Smooth muscle cell (in vitro differentiated cells): ENCODE data around the gene SLAIN2. TPM values are rescaled to one million over a fixed set of nuclear protein-coding genes. Genes with fewer than 3 reads are reported as not detected.

ENCODE experiments used
- DNase-seq: peaks from one replicate; lab custom pipeline; 2025; ENCODE audit not compliant: unreplicated experiment; lab: John Stamatoyannopoulos, UW
- H2AFZ ChIP-seq: fragments of 200-600 bp; sonication (generic); 2 replicates; pipeline ENCODE4 v1.6.0; 2016; ENCODE audit warnings: antibody characterized with exemption, low read depth, mild to moderate bottlenecking
- H3F3A ChIP-seq: fragments of 200-600 bp; sonication (generic); 2 replicates; pipeline ENCODE4 v1.6.0; 2017; ENCODE audit warnings: antibody characterized with exemption, low read depth
- H3K27ac ChIP-seq: fragments of 200-600 bp; sonication (generic); 2 replicates; pipeline ENCODE4 v1.5.1; 2016; ENCODE audit warnings: low read depth, mild to moderate bottlenecking
- H3K27me3 ChIP-seq: fragments of 200-600 bp; sonication (generic); 2 replicates; pipeline ENCODE4 v1.6.1; 2016; ENCODE audit warnings: low read depth, mild to moderate bottlenecking
- H3K36me3 ChIP-seq: fragments of 200-600 bp; sonication (generic); 2 replicates; pipeline ENCODE4 v1.5.1; 2016; ENCODE audit warnings: low read depth
- H3K4me1 ChIP-seq: fragments of 200-600 bp; sonication (generic); 2 replicates; pipeline ENCODE4 v1.5.1; 2016; ENCODE audit warnings: low read depth
- H3K4me2 ChIP-seq: fragments of 200-600 bp; sonication (generic); 2 replicates; pipeline ENCODE4 v1.6.0; 2016; ENCODE audit warnings: mild to moderate bottlenecking
- H3K4me3 ChIP-seq: fragments of 200-600 bp; sonication (generic); 2 replicates; pipeline ENCODE4 v1.5.1; 2016; ENCODE audit warnings: mild to moderate bottlenecking
- H3K79me2 ChIP-seq: fragments of 200-600 bp; sonication (generic); 2 replicates; pipeline ENCODE4 v1.6.0; 2016; ENCODE audit warnings: low read depth, mild to moderate bottlenecking
- H3K9ac ChIP-seq: fragments of 200-600 bp; sonication (generic); 2 replicates; pipeline ENCODE4 v1.6.0; 2016; ENCODE audit warnings: low read depth
- H3K9me3 ChIP-seq: fragments of 200-600 bp; sonication (generic); replicated peaks from 2 replicates; pipeline ENCODE4 v1.5.1; 2016; ENCODE audit warnings: low read depth
- H4K20me1 ChIP-seq: fragments of 200-600 bp; sonication (generic); 2 replicates; pipeline ENCODE4 v1.6.0; 2016; ENCODE audit warnings: low read depth
- CTCF ChIP-seq: fragments of 200-600 bp; sonication (generic); IDR thresholded peaks from 2 replicates; pipeline ENCODE4 v1.5.1; 2017; ENCODE audit warnings: borderline replicate concordance, mild to moderate bottlenecking, antibody characterized with exemption; ENCODE audit not compliant: insufficient read depth, poor library complexity, severe bottlenecking
- WGBS: methylation state at CpG from one replicate; pipeline ENCODE4 v1.1.7; 2016; ENCODE audit warnings: low lambda C conversion rate; 5-methylcytosine and 5-hydroxymethylcytosine counted together
- polyA plus RNA-seq: library from polyadenylated mRNA; unstranded; fragments of >200 nt; fragmentation: Nextera tagmentation; extraction: Ambion mirVana; gene quantifications from 2 replicates; pipeline ENCODE4 v1.2.1, GENCODE V29; 2016
- total RNA-seq: library from RNA; depleted of rRNA; stranded (reverse); fragments of >200 nt; gene quantifications from 2 replicates; pipeline ENCODE4 v1.2.3, GENCODE V29; 2014

The SLAIN2 gene
- total and polyA plus RNA-seq, 2 experiments from 2014 or later: 46.4 to 143 TPM

GRCh38 chr4:48352793-48353192, 11.5 kb downstream of the SLAIN2 start:
- Histone ChIP-seq H2AFZ (no peak overlapping the region), H3K27me3 (no peaks in the 10 kb centered on the region), H3K9ac (no peak overlapping the region), H3F3A (no peaks in the 10 kb centered on the region), H3K9me3 (no peaks in the 10 kb centered on the region), H3K4me3 (no peak overlapping the region), H3K79me2 (peaks cover 100% of the 10 kb centered on the region), H3K36me3 (no peaks in the 10 kb centered on the region), H3K27ac (no peak overlapping the region), H3K4me2 (no peak overlapping the region), H4K20me1 (peaks cover 100% of the 10 kb centered on the region), H3K4me1 (peaks cover 17% of the 10 kb centered on the region)
- DNase-seq: no peak
- TF ChIP-seq CTCF: no peak
- 95% methylated on average over 4 of the region's 4 CpGs for WGBS

DNA sequence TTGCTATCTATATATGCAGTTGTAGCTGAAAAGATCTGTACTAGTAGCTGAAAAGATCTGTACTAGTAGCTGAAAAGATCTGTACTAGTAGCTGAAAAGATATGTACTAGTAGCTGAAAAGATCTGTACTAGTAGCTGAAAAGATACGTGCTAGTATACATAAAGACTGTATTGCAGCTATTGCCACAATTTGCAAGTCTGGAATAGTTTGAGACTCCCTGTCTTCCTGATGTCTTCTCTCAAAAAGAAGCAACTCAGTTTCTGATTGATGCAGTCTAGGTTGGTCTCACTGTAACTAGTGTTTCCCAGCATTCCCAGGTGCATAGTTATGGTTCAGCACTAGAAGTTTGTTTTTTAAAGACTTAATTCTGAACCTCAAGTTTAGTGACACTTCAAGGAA, 15.0 kb downstream of the SLAIN2 start:
- Histone ChIP-seq H3K36me3 (no peaks in the 10 kb centered on the region), H3K27ac (peak overlapping the region; percentile 2), H3F3A (no peaks in the 10 kb centered on the region), H3K9me3 (no peaks in the 10 kb centered on the region), H3K4me2 (no peak overlapping the region), H3K4me1 (peaks cover 8% of the 10 kb centered on the region), H3K9ac (no peak overlapping the region), H3K79me2 (peaks cover 100% of the 10 kb centered on the region), H4K20me1 (peaks cover 98% of the 10 kb centered on the region), H3K27me3 (no peaks in the 10 kb centered on the region), H3K4me3 (no peak overlapping the region), H2AFZ (no peak overlapping the region)
- 91% methylated on average over 1 of the region's 1 CpG for WGBS
- no peak for DNase-seq
- TF ChIP-seq CTCF: no peak

- Histone ChIP-seq H3K4me1 (peaks cover 8% of the 10 kb centered on the region), H3K4me3 (no peak overlapping the region), H3K27me3 (no peaks in the 10 kb centered on the region), H4K20me1 (peaks cover 76% of the 10 kb centered on the region), H2AFZ (no peak overlapping the region), H3K79me2 (peaks cover 80% of the 10 kb centered on the region), H3F3A (peaks cover 3% of the 10 kb centered on the region), H3K9me3 (no peaks in the 10 kb centered on the region), H3K36me3 (no peaks in the 10 kb centered on the region), H3K27ac (peak overlapping the region; percentile 95), H3K4me2 (peak overlapping the region; percentile 69), H3K9ac (peak overlapping the region; percentile 80)
- WGBS: 39% methylated on average over 4 of the region's 4 CpGs
- no peak for DNase-seq
- no peak for TF ChIP-seq CTCF
Observed at GRCh38 chr4:48360285-48361011, 19.1 kb downstream of the SLAIN2 start.

- WGBS: 100% methylated on average over 1 of the region's 1 CpG
- Histone ChIP-seq H3K4me1 (peaks cover 8% of the 10 kb centered on the region), H3K9me3 (no peaks in the 10 kb centered on the region), H3F3A (peaks cover 3% of the 10 kb centered on the region), H3K79me2 (peaks cover 80% of the 10 kb centered on the region), H3K36me3 (no peaks in the 10 kb centered on the region), H3K4me2 (peak overlapping the region; percentile 69), H4K20me1 (peaks cover 76% of the 10 kb centered on the region), H3K4me3 (no peak overlapping the region), H3K27me3 (no peaks in the 10 kb centered on the region), H3K27ac (peak overlapping the region; percentile 95), H3K9ac (peak overlapping the region; percentile 80), H2AFZ (no peak overlapping the region)
- no peak for DNase-seq
- TF ChIP-seq CTCF: no peak
Observed at GRCh38 chr4:48361012-48361400, 19.7 kb downstream of the SLAIN2 start.
